ENCODE data around the gene SLC35G3.
"Not testable (repeated sequence)": the region's sequence is repeated elsewhere in the genome, so short reads cannot be mapped to it uniquely, and the experiment has no call there.

DNA sequence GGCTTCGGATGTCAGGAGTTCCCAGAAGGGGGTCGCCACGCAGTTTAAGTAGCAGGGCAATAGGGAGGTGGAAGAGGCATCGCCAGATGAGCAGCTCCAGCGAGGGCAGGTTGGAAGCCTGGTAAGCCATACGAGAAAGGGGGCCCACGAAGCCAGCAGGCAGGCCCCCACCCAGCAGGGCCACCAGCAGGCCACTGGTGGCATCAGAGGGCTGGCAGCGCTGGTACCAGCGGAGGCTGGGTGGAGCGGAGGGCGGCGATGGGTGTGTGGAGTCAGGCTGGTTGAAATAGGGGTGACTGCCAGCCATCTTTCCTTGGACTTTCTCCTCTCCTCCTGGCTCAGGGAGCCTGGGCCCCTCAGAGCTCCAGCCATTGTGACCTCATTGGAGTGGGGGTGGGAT, at the start of gene SLC35G3:
- TF ChIP-seq MYC (IDR thresholded peaks at IDR 0.05; ENCODE audit: insufficient read depth, insufficient read length, insufficient replicate concordance, low read length, severe bottlenecking); POLR2A (IDR thresholded peaks at IDR 0.05; ENCODE audit: low read depth, low read length); NR2C1 (IDR thresholded peaks at IDR 0.05); ZNF217 (IDR thresholded peaks at IDR 0.05); POLR2AphosphoS5 (IDR thresholded peaks at IDR 0.05; ENCODE audit: low read length); NFXL1 (IDR thresholded peaks at IDR 0.05; ENCODE audit: borderline replicate concordance): not testable (repeated sequence)
- TF ChIP-seq, protein P1, sequence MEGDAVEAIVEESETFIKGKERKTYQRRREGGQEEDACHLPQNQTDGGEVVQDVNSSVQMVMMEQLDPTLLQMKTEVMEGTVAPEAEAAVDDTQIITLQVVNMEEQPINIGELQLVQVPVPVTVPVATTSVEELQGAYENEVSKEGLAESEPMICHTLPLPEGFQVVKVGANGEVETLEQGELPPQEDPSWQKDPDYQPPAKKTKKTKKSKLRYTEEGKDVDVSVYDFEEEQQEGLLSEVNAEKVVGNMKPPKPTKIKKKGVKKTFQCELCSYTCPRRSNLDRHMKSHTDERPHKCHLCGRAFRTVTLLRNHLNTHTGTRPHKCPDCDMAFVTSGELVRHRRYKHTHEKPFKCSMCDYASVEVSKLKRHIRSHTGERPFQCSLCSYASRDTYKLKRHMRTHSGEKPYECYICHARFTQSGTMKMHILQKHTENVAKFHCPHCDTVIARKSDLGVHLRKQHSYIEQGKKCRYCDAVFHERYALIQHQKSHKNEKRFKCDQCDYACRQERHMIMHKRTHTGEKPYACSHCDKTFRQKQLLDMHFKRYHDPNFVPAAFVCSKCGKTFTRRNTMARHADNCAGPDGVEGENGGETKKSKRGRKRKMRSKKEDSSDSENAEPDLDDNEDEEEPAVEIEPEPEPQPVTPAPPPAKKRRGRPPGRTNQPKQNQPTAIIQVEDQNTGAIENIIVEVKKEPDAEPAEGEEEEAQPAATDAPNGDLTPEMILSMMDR (IDR thresholded peaks at IDR 0.05 in 2 of 3, conservative IDR thresholded peaks at IDR 0.05 in 1 of 3; ENCODE audit: control insufficient read depth in 2 of 3, extremely low read depth in 1 of 3, insufficient read depth in 1 of 3, low read depth in 3 of 3, low read length in 3 of 3) = not testable (repeated sequence)

All from GM12878 (cell line).